Measurements from ENCODE around the gene TENT4A.

DNA sequence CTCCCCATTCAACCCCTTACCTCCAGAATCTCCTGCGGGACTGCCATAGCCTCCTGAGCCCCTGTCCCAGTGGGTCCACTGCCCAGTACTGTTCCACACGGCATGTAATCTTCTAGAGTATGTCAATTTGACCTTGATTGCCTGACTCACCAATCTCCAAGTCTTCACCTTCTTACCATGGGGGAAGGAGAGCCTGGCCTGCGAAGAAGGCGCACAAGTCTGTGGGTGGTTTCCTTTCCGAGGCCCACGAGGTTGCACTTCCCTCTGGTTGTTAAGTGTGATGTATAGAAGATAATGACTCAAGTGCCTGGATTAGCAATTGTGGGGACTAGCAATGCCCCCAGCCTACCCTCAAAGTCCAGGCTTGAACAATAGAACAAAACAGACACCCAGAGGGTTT, 8.1 kb upstream of the TENT4A start:
- TF ChIP-seq, protein P1, sequence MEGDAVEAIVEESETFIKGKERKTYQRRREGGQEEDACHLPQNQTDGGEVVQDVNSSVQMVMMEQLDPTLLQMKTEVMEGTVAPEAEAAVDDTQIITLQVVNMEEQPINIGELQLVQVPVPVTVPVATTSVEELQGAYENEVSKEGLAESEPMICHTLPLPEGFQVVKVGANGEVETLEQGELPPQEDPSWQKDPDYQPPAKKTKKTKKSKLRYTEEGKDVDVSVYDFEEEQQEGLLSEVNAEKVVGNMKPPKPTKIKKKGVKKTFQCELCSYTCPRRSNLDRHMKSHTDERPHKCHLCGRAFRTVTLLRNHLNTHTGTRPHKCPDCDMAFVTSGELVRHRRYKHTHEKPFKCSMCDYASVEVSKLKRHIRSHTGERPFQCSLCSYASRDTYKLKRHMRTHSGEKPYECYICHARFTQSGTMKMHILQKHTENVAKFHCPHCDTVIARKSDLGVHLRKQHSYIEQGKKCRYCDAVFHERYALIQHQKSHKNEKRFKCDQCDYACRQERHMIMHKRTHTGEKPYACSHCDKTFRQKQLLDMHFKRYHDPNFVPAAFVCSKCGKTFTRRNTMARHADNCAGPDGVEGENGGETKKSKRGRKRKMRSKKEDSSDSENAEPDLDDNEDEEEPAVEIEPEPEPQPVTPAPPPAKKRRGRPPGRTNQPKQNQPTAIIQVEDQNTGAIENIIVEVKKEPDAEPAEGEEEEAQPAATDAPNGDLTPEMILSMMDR (IDR thresholded peaks at IDR 0.05; ENCODE audit: low read depth, low read length), result no peak
- no peak for TF ChIP-seq EZH2phosphoT487 (IDR thresholded peaks at IDR 0.05; ENCODE audit: low read depth)
